Subcutaneous adipose tissue (tissue), 4 donors: ENCODE measurements around the gene NOL12. TPM values are rescaled to one million over a fixed set of nuclear protein-coding genes. Genes with fewer than 3 reads are reported as not detected.

Experiments used
- total RNA-seq, 4 donors: library from RNA; depleted of rRNA; stranded (reverse); fragments of >200 nt; gene quantifications; one replicate each; pipeline ENCODE4 v1.1.0, GENCODE V29; 2016
- TF ChIP-seq, protein P1 (sequence below): fragments of 450-650 bp; IDR thresholded peaks from one replicate; pipeline ENCODE4 v1.5.1; 2016; ENCODE audit warnings: low read depth, mild to moderate bottlenecking, control low read depth, antibody characterized with exemption, moderate library complexity

The NOL12 gene
- total RNA-seq, 4 donors from 2014 or later, result 18.7 to 35.8 (median 21.4) TPM

DNA sequence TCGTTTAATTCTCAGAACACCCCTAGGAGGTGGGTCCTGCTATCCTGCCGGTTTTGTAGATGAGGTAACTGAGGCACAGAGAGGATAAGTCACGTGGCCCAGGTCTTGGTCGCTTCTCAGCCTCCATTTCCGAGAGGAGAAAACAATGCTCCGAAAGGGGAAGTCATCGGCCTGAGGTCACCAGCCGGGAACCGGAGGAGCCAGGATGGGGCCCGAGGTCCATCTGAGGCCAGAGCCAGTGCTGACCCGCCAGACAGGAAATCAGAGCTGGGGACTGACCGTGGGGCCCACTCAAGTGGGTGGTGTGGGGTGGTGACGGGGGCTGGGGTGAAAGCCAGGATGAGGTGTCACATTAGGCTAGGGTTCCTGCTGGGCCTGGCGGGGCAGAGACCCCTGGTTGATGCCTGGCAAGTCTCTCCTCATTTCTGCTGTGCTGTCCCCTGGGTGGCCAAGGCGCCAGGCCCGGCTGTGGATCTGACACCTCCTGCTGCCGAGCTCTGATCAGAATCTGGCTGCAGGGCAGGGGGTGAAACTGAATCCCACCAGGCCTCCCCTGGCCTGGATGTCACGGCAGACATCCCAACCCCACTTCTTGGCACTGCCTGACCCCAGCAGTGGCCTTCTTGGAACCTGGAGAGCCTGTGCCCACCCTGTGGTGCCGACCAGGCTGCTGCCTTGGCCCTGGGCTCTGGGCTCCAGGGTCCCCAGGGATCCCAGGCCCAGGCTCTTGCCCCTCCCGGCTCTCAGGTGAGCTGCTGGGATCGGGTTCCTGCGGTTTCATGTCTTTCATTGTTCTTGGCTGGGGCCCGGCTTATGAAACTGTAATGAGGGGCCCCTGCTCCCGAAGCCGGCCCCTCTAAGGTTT, 22.7 kb downstream of the NOL12 start:
- TF ChIP-seq, protein P1, sequence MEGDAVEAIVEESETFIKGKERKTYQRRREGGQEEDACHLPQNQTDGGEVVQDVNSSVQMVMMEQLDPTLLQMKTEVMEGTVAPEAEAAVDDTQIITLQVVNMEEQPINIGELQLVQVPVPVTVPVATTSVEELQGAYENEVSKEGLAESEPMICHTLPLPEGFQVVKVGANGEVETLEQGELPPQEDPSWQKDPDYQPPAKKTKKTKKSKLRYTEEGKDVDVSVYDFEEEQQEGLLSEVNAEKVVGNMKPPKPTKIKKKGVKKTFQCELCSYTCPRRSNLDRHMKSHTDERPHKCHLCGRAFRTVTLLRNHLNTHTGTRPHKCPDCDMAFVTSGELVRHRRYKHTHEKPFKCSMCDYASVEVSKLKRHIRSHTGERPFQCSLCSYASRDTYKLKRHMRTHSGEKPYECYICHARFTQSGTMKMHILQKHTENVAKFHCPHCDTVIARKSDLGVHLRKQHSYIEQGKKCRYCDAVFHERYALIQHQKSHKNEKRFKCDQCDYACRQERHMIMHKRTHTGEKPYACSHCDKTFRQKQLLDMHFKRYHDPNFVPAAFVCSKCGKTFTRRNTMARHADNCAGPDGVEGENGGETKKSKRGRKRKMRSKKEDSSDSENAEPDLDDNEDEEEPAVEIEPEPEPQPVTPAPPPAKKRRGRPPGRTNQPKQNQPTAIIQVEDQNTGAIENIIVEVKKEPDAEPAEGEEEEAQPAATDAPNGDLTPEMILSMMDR, result no peak

DNA sequence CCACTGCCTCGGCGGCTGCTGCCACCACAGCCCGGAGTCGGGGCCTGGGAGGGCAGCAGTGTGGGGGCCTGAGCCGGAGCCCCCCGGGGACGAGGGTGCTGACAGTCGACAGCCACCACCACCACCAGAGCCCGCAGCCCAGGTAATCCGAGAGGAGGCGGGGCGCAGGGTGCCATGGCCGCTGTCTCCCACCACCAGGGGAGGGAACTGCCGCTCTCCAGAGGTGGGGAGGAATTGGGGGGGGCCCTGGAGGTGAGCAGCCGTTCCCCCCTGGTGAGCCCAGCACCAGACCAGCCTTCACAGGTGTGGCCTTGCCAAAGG, 23.3 kb downstream of the NOL12 start:
- TF ChIP-seq, protein P1, result no peak

DNA sequence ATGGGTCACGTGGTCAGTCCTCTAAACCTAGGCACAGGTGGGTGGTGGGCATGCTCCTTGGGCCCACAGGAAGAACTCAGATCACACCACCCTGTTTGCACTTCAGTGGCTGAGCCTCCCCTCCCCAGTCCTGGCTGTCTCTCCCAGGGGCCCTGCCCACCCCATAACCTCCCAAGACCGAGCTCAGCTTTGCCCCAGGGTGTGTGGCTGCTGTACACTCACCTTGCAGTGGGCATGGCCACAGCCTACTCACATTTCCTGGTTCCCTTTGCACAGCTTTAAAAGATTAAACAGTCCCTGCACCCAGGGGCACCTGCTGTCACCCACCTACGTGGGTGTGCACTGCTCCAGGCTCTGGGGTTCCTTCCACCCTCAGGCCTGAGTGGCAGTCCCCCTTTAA, 24.5 kb downstream of the NOL12 start:
- TF ChIP-seq, protein P1, result no peak

DNA sequence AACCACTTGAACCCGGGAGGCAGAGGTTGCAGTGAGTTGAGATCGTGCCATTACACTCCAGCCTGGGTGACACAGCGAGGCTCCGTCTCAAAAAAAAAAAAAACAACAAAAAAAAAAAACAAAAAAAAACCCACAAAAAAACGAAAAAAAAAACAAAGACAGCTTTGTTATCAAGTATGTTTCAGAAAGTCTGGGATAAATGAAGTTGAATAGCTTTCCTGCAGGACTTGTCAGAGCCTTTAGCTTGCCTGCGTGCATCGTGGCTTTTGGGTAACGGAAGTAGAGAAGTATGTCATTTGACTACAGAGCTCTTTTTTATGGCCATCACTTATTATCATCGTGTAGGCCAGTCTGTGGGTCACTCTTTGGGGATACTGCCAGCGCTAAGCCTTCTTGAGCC, 25.3 kb downstream of the NOL12 start:
- TF ChIP-seq, protein P1, result no peak

DNA sequence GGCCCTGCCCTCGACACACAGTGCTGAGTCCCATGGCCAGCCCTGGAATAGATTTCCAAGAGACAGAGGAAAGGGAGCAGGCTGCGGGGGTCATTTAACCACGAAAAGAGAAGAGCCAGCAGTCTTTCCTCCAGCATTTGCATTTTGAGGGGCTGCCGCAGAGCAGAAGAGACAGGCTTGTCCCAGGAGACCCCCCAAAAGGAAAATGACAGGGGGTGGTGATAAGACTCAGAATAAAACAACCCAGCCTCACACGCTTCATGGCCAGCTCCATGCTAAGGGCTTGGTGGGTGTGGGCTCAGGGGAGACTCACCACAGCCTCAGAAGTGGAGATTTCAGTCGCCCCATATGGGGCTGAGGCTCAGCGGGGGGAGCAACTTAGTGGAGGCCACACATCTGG, 27.6 kb downstream of the NOL12 start:
- TF ChIP-seq, protein P1, result no peak

DNA sequence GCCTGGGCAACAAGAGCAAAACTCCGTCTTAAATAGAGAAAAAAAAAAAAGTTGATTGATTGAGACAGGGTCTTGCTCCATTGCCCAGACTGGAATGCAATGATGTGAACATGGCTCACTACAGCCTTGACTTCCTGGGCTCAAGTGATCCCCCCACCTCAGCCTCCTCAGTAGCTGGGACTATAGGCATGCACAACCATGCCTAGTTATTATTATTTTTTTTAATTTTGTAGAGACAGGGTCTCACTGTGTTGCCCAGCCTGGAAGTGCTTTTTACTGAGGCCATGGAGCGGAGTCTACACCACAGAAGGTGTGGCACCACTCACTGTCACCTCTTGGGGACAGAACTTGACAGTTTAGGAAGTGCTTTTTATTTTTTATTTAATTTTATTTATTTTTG, 28.5 kb downstream of the NOL12 start:
- TF ChIP-seq, protein P1, result no peak

DNA sequence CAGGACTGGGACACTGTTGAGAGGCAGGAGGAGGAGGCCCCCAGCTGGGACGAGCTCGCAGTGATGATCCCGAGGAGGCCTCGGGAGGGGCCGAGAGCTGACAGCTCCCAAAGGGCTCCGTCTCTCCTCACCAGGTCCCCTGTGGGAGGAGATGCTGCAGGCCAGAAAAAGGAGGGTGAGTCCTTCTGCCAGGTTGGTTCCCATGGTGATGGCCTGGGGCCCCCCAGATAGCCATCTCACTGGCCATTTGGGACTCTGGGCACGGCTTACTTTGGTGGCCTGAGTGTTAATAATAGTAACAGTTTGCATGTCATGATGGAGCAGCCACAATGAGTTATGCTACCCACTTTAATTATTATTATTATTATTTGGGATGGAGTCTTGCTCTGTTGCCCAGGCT, 29.6 kb downstream of the NOL12 start:
- TF ChIP-seq, protein P1, result no peak
